ENCODE results near the gene AGFG1.

AGFG1 gene

GRCh38 chr2:227491386-227491785 is 19.4 kb downstream of the AGFG1 start:
- WGBS (ENCODE audit: extremely low coverage, insufficient coverage, low lambda C conversion rate) = 100% methylated on average over 2 of the region's 3 CpGs
- no peak overlapping the region for H3K9ac ChIP-seq (ENCODE audit: low read length)

GRCh38 chr2:227493524-227493923 is 21.6 kb downstream of the AGFG1 start:
- H3K79me2 ChIP-seq (ENCODE audit: control insufficient read depth, insufficient read depth, low read length) = peaks cover 30% of the 10 kb centered on the region
- H4K8ac ChIP-seq (ENCODE audit: low read depth, low read length) = no peak overlapping the region
- H3K27me3 ChIP-seq (ENCODE audit: insufficient read depth, low read length, poor library complexity) = no peaks in the 10 kb centered on the region

More at GRCh38 chr2:227491386-227491785, 19.4 kb downstream of the AGFG1 start:
- peaks cover 39% of the 10 kb centered on the region for H3K79me2 ChIP-seq (ENCODE audit: control insufficient read depth, insufficient read depth, low read length)
- H3K4me1 ChIP-seq (ENCODE audit: control insufficient read depth, low read depth, low read length) = no peaks in the 10 kb centered on the region
- no peak overlapping the region for H4K8ac ChIP-seq (ENCODE audit: low read depth, low read length)
- H3K4ac ChIP-seq (ENCODE audit: low read depth, low read length) = no peak overlapping the region
- H3K18ac ChIP-seq (ENCODE audit: low read length) = no peak overlapping the region
- H3K56ac ChIP-seq (ENCODE audit: low read length) = no peak overlapping the region
- H3K23ac ChIP-seq (ENCODE audit: low read length) = no peak overlapping the region
- no peak overlapping the region for H2AK5ac ChIP-seq (ENCODE audit: low read length)
- no peaks in the 10 kb centered on the region for H3K36me3 ChIP-seq (ENCODE audit: control insufficient read depth, insufficient read depth, low read length)
- H3K79me1 ChIP-seq (ENCODE audit: low read length) = peaks cover 3% of the 10 kb centered on the region
- H2BK5ac ChIP-seq (ENCODE audit: low read length) = no peak overlapping the region
- DNase-seq = no peak
- H2BK15ac ChIP-seq (replicated peaks; ENCODE audit: low read depth) = no peak overlapping the region
- no peak overlapping the region for H4K5ac ChIP-seq (ENCODE audit: low read length)
- no peak overlapping the region for H3K27ac ChIP-seq (ENCODE audit: low read depth, low read length)
- no peak overlapping the region for H3K4me2 ChIP-seq (ENCODE audit: low read length)
- no peak overlapping the region for H2BK120ac ChIP-seq (ENCODE audit: low read depth, low read length)
- no peaks in the 10 kb centered on the region for H3K27me3 ChIP-seq (ENCODE audit: insufficient read depth, low read length, poor library complexity)
- H3K4me3 ChIP-seq (ENCODE audit: low read length) = no peak overlapping the region

GRCh38 chr2:227497158-227497557 is 25.2 kb downstream of the AGFG1 start:
- H3K36me3 ChIP-seq (ENCODE audit: control insufficient read depth, insufficient read depth, low read length) = no peaks in the 10 kb centered on the region
- H2BK5ac ChIP-seq (ENCODE audit: low read length) = no peak overlapping the region
- no peak overlapping the region for H3K56ac ChIP-seq (ENCODE audit: low read length)
- no peak overlapping the region for H4K8ac ChIP-seq (ENCODE audit: low read depth, low read length)
- no peak overlapping the region for H3K4me3 ChIP-seq (ENCODE audit: low read length)
- no CpG with 5 or more reads among the region's 2 CpGs for WGBS (ENCODE audit: extremely low coverage, insufficient coverage, low lambda C conversion rate)
- DNase-seq = no peak
- H2BK120ac ChIP-seq (ENCODE audit: low read depth, low read length) = no peak overlapping the region
- H3K79me1 ChIP-seq (ENCODE audit: low read length) = peaks cover 6% of the 10 kb centered on the region
- H3K27me3 ChIP-seq (ENCODE audit: insufficient read depth, low read length, poor library complexity) = no peaks in the 10 kb centered on the region
- H3K4me1 ChIP-seq (ENCODE audit: control insufficient read depth, low read depth, low read length) = no peaks in the 10 kb centered on the region
- no peak overlapping the region for H2BK15ac ChIP-seq (replicated peaks; ENCODE audit: low read depth)
- H3K4me2 ChIP-seq (ENCODE audit: low read length) = no peak overlapping the region
- no peak overlapping the region for H3K27ac ChIP-seq (ENCODE audit: low read depth, low read length)
- H3K9ac ChIP-seq (ENCODE audit: low read length) = no peak overlapping the region
- H3K79me2 ChIP-seq (ENCODE audit: control insufficient read depth, insufficient read depth, low read length) = peaks cover 32% of the 10 kb centered on the region
- no peak overlapping the region for H3K4ac ChIP-seq (ENCODE audit: low read depth, low read length)
- no peak overlapping the region for H3K23ac ChIP-seq (ENCODE audit: low read length)
- no peak overlapping the region for H2AK5ac ChIP-seq (ENCODE audit: low read length)
- H4K5ac ChIP-seq (ENCODE audit: low read length) = no peak overlapping the region
- no peak overlapping the region for H3K18ac ChIP-seq (ENCODE audit: low read length)

More at GRCh38 chr2:227493524-227493923, 21.6 kb downstream of the AGFG1 start:
- H3K18ac ChIP-seq (ENCODE audit: low read length) = no peak overlapping the region
- DNase-seq = peak; percentile 46
- H3K36me3 ChIP-seq (ENCODE audit: control insufficient read depth, insufficient read depth, low read length) = no peaks in the 10 kb centered on the region
- H3K27ac ChIP-seq (ENCODE audit: low read depth, low read length) = no peak overlapping the region
- WGBS (ENCODE audit: extremely low coverage, insufficient coverage, low lambda C conversion rate) = no CpG with 5 or more reads among the region's 2 CpGs
- no peak overlapping the region for H3K4me3 ChIP-seq (ENCODE audit: low read length)
- H2AK5ac ChIP-seq (ENCODE audit: low read length) = no peak overlapping the region
- peaks cover 3% of the 10 kb centered on the region for H3K79me1 ChIP-seq (ENCODE audit: low read length)
- no peak overlapping the region for H3K9ac ChIP-seq (ENCODE audit: low read length)
- no peak overlapping the region for H2BK15ac ChIP-seq (replicated peaks; ENCODE audit: low read depth)
- H2BK5ac ChIP-seq (ENCODE audit: low read length) = no peak overlapping the region
- H4K5ac ChIP-seq (ENCODE audit: low read length) = no peak overlapping the region
- H3K4me2 ChIP-seq (ENCODE audit: low read length) = no peak overlapping the region
- no peak overlapping the region for H3K23ac ChIP-seq (ENCODE audit: low read length)
- no peak overlapping the region for H3K4ac ChIP-seq (ENCODE audit: low read depth, low read length)
- H2BK120ac ChIP-seq (ENCODE audit: low read depth, low read length) = no peak overlapping the region
- H3K4me1 ChIP-seq (ENCODE audit: control insufficient read depth, low read depth, low read length) = no peaks in the 10 kb centered on the region
- H3K56ac ChIP-seq (ENCODE audit: low read length) = no peak overlapping the region

DNA sequence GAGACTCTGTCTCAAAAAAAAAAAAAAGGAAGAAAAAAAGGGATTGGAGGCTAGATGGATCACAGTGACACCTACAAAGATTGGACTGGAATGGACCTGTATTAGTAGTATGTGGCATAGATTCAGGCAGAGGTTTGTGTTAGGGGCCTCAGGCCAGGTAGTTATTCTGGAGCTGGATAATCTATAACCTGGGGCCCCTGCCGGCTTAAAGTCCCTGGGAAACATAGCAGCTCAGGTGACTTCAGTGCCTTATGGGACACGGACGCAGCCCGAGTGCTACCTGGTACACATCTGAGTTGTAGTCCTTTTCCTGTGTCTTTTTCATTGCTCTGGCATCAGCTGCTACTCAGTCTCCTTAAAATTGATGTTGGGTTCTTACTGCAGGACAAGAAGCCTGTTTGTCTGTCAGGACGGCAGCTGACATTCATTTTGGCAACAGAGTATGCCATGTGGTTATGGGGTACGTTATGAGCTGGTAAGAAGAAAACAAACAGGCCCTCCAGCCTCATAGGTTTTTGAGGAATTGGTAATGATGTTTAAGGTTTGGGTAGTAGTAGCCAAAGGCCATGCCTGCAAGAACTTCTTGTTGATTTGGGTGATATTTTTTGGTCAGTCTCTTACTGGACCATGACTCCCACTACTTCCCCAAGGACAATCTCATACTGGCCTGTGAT is 27.8 kb downstream of the AGFG1 start:
- Histone ChIP-seq H3K27me3 (ENCODE audit: insufficient read depth, low read length, poor library complexity) (no peaks in the 10 kb centered on the region), H3K9ac (ENCODE audit: low read length) (no peak overlapping the region), H4K8ac (ENCODE audit: low read depth, low read length) (no peak overlapping the region), H2AK5ac (ENCODE audit: low read length) (no peak overlapping the region), H3K23ac (ENCODE audit: low read length) (no peak overlapping the region), H3K4ac (ENCODE audit: low read depth, low read length) (no peak overlapping the region), H3K56ac (ENCODE audit: low read length) (no peak overlapping the region), H4K5ac (ENCODE audit: low read length) (no peak overlapping the region), H3K4me2 (ENCODE audit: low read length) (no peak overlapping the region), H2BK120ac (ENCODE audit: low read depth, low read length) (no peak overlapping the region), H2BK15ac (replicated peaks; ENCODE audit: low read depth) (no peak overlapping the region), H3K79me1 (ENCODE audit: low read length) (peaks cover 7% of the 10 kb centered on the region), H3K18ac (ENCODE audit: low read length) (no peak overlapping the region), H3K27ac (ENCODE audit: low read depth, low read length) (no peak overlapping the region), H3K36me3 (ENCODE audit: control insufficient read depth, insufficient read depth, low read length) (no peaks in the 10 kb centered on the region), H3K4me1 (ENCODE audit: control insufficient read depth, low read depth, low read length) (peaks cover 2% of the 10 kb centered on the region), H2BK5ac (ENCODE audit: low read length) (no peak overlapping the region), H3K79me2 (ENCODE audit: control insufficient read depth, insufficient read depth, low read length) (peaks cover 45% of the 10 kb centered on the region), H3K4me3 (ENCODE audit: low read length) (no peak overlapping the region)
- no CpG with 5 or more reads among the region's 6 CpGs for WGBS (ENCODE audit: extremely low coverage, insufficient coverage, low lambda C conversion rate)
- no peak for DNase-seq

DNA sequence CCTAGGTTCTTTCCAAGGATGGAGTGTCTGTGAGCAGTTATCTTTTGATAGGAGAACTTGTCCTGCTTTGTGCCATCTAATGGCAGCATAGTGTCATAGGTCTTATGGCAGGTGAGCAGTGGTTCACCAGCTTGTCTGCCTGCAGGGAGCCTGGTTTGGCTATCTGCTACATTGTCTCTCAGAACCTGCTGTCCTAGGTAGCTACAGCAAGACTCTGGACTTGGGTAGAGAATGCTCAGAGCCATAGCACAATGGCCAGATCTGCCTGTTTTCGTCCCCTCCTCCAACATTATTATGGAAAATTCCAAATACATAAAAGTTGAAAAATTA is 28.3 kb downstream of the AGFG1 start:
- Histone ChIP-seq H2AK5ac (ENCODE audit: low read length) (no peak overlapping the region), H3K23ac (ENCODE audit: low read length) (no peak overlapping the region), H3K79me1 (ENCODE audit: low read length) (peaks cover 7% of the 10 kb centered on the region), H4K8ac (ENCODE audit: low read depth, low read length) (no peak overlapping the region), H3K79me2 (ENCODE audit: control insufficient read depth, insufficient read depth, low read length) (peaks cover 44% of the 10 kb centered on the region), H3K27ac (ENCODE audit: low read depth, low read length) (no peak overlapping the region), H3K9ac (ENCODE audit: low read length) (no peak overlapping the region), H4K5ac (ENCODE audit: low read length) (no peak overlapping the region), H2BK5ac (ENCODE audit: low read length) (no peak overlapping the region), H3K56ac (ENCODE audit: low read length) (no peak overlapping the region), H3K36me3 (ENCODE audit: control insufficient read depth, insufficient read depth, low read length) (no peaks in the 10 kb centered on the region), H3K4ac (ENCODE audit: low read depth, low read length) (no peak overlapping the region), H3K4me2 (ENCODE audit: low read length) (no peak overlapping the region), H2BK15ac (replicated peaks; ENCODE audit: low read depth) (no peak overlapping the region), H2BK120ac (ENCODE audit: low read depth, low read length) (no peak overlapping the region), H3K4me1 (ENCODE audit: control insufficient read depth, low read depth, low read length) (peaks cover 2% of the 10 kb centered on the region), H3K27me3 (ENCODE audit: insufficient read depth, low read length, poor library complexity) (no peaks in the 10 kb centered on the region), H3K18ac (ENCODE audit: low read length) (no peak overlapping the region), H3K4me3 (ENCODE audit: low read length) (no peak overlapping the region)
- peak; percentile 57 for DNase-seq
- WGBS (ENCODE audit: extremely low coverage, insufficient coverage, low lambda C conversion rate) = no CpG with 5 or more reads among the region's 1 CpG
